ENCODE data around the gene PTCD1.
"Not testable (repeated sequence)": the region's sequence is repeated elsewhere in the genome, so short reads cannot be mapped to it uniquely, and the experiment has no call there.

The PTCD1 gene

DNA sequence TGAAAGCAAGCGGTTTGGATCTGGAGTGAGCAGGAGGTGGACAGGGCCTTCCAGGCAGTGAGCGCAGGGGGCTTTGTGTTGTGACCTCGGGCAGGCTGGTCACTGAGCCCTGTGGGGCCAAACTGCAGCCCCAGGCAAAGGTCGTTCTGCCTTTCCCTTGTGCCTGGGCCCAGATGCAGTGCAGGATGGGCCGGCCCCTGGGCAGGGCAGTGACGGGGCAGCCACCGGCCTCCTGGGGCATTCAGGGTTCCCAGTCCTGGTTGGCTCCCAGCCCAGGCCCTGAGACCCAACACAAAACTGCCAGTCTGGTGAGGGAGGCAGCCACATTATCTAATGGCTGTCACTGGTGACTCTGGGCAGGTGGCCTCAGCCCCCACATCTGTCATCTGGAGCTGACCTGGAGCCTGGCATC is 56.9 kb downstream of the PTCD1 start:
- TF ChIP-seq, protein P1, sequence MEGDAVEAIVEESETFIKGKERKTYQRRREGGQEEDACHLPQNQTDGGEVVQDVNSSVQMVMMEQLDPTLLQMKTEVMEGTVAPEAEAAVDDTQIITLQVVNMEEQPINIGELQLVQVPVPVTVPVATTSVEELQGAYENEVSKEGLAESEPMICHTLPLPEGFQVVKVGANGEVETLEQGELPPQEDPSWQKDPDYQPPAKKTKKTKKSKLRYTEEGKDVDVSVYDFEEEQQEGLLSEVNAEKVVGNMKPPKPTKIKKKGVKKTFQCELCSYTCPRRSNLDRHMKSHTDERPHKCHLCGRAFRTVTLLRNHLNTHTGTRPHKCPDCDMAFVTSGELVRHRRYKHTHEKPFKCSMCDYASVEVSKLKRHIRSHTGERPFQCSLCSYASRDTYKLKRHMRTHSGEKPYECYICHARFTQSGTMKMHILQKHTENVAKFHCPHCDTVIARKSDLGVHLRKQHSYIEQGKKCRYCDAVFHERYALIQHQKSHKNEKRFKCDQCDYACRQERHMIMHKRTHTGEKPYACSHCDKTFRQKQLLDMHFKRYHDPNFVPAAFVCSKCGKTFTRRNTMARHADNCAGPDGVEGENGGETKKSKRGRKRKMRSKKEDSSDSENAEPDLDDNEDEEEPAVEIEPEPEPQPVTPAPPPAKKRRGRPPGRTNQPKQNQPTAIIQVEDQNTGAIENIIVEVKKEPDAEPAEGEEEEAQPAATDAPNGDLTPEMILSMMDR (IDR thresholded peaks at IDR 0.05; ENCODE audit: borderline replicate concordance, extremely low read depth, low read length, poor library complexity, severe bottlenecking): no peak
- TF ChIP-seq EZH2 (IDR thresholded peaks at IDR 0.05; ENCODE audit: borderline replicate concordance, low read depth, low read length, severe bottlenecking): no peak
- peaks cover 69% of the 10 kb centered on the region for H3K79me2 ChIP-seq (ENCODE audit: insufficient read depth, low read length)
- peaks cover 29% of the 10 kb centered on the region for H3K4me1 ChIP-seq (ENCODE audit: insufficient read depth, low read length)
- no peak overlapping the region for H3K4me3 ChIP-seq (ENCODE audit: low read depth in 1 of 2, low read length in 2 of 2)
- H3K9me3 ChIP-seq (ENCODE audit: insufficient read depth, low read length, severe bottlenecking): no peaks in the 10 kb centered on the region
- no peak overlapping the region for H2AFZ ChIP-seq (ENCODE audit: low read depth, low read length)
- H4K20me1 ChIP-seq (ENCODE audit: insufficient read depth, low read length): peaks cover 38% of the 10 kb centered on the region
- peaks cover 46% of the 10 kb centered on the region for H3K36me3 ChIP-seq (ENCODE audit: insufficient read depth, low read length)
- H3K27me3 ChIP-seq (ENCODE audit: insufficient read depth, low read length, poor library complexity): no peaks in the 10 kb centered on the region
- peak overlapping the region; percentile 85 for H3K27ac ChIP-seq (ENCODE audit: low read length)
- DNase-seq: no peak
- peak overlapping the region; percentile 56; the same call in 1 of the 2 replicates for H3K4me2 ChIP-seq (ENCODE audit: insufficient read depth, low read length)
- ATAC-seq (ENCODE audit: insufficient read depth, low read depth): no peak
- H3K9ac ChIP-seq (ENCODE audit: low read depth, low read length): peak overlapping the region; percentile 52; the same call in 1 of the 2 replicates

GRCh38 chr7:99380823-99381663 is 57.6 kb downstream of the PTCD1 start:
- TF ChIP-seq, protein P1 (IDR thresholded peaks at IDR 0.05; ENCODE audit: borderline replicate concordance, extremely low read depth, low read length, poor library complexity, severe bottlenecking): no peak
- no peak for TF ChIP-seq EZH2 (IDR thresholded peaks at IDR 0.05; ENCODE audit: borderline replicate concordance, low read depth, low read length, severe bottlenecking)
- peak overlapping the region; percentile 56 for H3K4me2 ChIP-seq (ENCODE audit: insufficient read depth, low read length)
- H3K27me3 ChIP-seq (ENCODE audit: insufficient read depth, low read length, poor library complexity): no peaks in the 10 kb centered on the region
- ATAC-seq (ENCODE audit: insufficient read depth, low read depth) (peak; percentile 94), DNase-seq (peak; percentile 90)
- H3K4me3 ChIP-seq (ENCODE audit: low read depth in 1 of 2, low read length in 2 of 2): peak overlapping the region in 1 of 2 experiments; percentile 44; a peak in 2 of 4 replicates
- peak overlapping the region; percentile 52 for H3K9ac ChIP-seq (ENCODE audit: low read depth, low read length)
- H3K4me1 ChIP-seq (ENCODE audit: insufficient read depth, low read length): peaks cover 33% of the 10 kb centered on the region
- peak overlapping the region; percentile 31; the same call in 1 of the 2 replicates for H2AFZ ChIP-seq (ENCODE audit: low read depth, low read length)
- peak overlapping the region; percentile 85 for H3K27ac ChIP-seq (ENCODE audit: low read length)
- peaks cover 38% of the 10 kb centered on the region for H4K20me1 ChIP-seq (ENCODE audit: insufficient read depth, low read length)
- peaks cover 74% of the 10 kb centered on the region for H3K79me2 ChIP-seq (ENCODE audit: insufficient read depth, low read length)
- peaks cover 44% of the 10 kb centered on the region for H3K36me3 ChIP-seq (ENCODE audit: insufficient read depth, low read length)
- no peaks in the 10 kb centered on the region for H3K9me3 ChIP-seq (ENCODE audit: insufficient read depth, low read length, severe bottlenecking)

GRCh38 chr7:99380032-99380822 is 58.4 kb downstream of the PTCD1 start:
- H4K20me1 ChIP-seq (ENCODE audit: insufficient read depth, low read length): peaks cover 38% of the 10 kb centered on the region

GRCh38 chr7:99379693-99380031 is 58.9 kb downstream of the PTCD1 start:
- Histone ChIP-seq H4K20me1 (ENCODE audit: insufficient read depth, low read length) (peaks cover 39% of the 10 kb centered on the region), H3K4me1 (ENCODE audit: insufficient read depth, low read length) (peaks cover 41% of the 10 kb centered on the region), H3K4me2 (ENCODE audit: insufficient read depth, low read length) (peak overlapping the region; percentile 56), H3K9ac (ENCODE audit: low read depth, low read length) (peak overlapping the region; percentile 52; the same call in 1 of the 2 replicates), H3K4me3 (ENCODE audit: low read depth in 1 of 2, low read length in 2 of 2) (0 out of 4 replicates have a peak overlapping the region, but pooled peaks of 1 of the 2 experiments have one; percentile 44), H3K27ac (ENCODE audit: low read length) (peak overlapping the region; percentile 85), H3K79me2 (ENCODE audit: insufficient read depth, low read length) (peaks cover 87% of the 10 kb centered on the region), H3K36me3 (ENCODE audit: insufficient read depth, low read length) (peaks cover 40% of the 10 kb centered on the region)
- ATAC-seq (ENCODE audit: insufficient read depth, low read depth); DNase-seq; H3K27me3 ChIP-seq (ENCODE audit: insufficient read depth, low read length, poor library complexity); H2AFZ ChIP-seq (ENCODE audit: low read depth, low read length); H3K9me3 ChIP-seq (ENCODE audit: insufficient read depth, low read length, severe bottlenecking): not testable (repeated sequence)

More at GRCh38 chr7:99380032-99380822, 58.4 kb downstream of the PTCD1 start:
- ATAC-seq (ENCODE audit: insufficient read depth, low read depth) (peak; percentile 25), DNase-seq (peak; percentile 62)
- H3K4me3 ChIP-seq (ENCODE audit: low read depth in 1 of 2, low read length in 2 of 2): peak overlapping the region in 1 of 2 experiments; percentile 44; a peak in 2 of 4 replicates
- no peaks in the 10 kb centered on the region for H3K9me3 ChIP-seq (ENCODE audit: insufficient read depth, low read length, severe bottlenecking)
- 0 out of 2 replicates have a peak overlapping the region, but pooled peaks have one; percentile 18 for H2AFZ ChIP-seq (ENCODE audit: low read depth, low read length)
- peaks cover 41% of the 10 kb centered on the region for H3K4me1 ChIP-seq (ENCODE audit: insufficient read depth, low read length)
- peaks cover 81% of the 10 kb centered on the region for H3K79me2 ChIP-seq (ENCODE audit: insufficient read depth, low read length)
- H3K36me3 ChIP-seq (ENCODE audit: insufficient read depth, low read length): peaks cover 39% of the 10 kb centered on the region
- peak overlapping the region; percentile 85 for H3K27ac ChIP-seq (ENCODE audit: low read length)
- no peaks in the 10 kb centered on the region for H3K27me3 ChIP-seq (ENCODE audit: insufficient read depth, low read length, poor library complexity)
- peak overlapping the region; percentile 56 for H3K4me2 ChIP-seq (ENCODE audit: insufficient read depth, low read length)
- TF ChIP-seq, protein P1 (IDR thresholded peaks at IDR 0.05; ENCODE audit: borderline replicate concordance, extremely low read depth, low read length, poor library complexity, severe bottlenecking): no peak
- no peak for TF ChIP-seq EZH2 (IDR thresholded peaks at IDR 0.05; ENCODE audit: borderline replicate concordance, low read depth, low read length, severe bottlenecking)
- peak overlapping the region; percentile 52 for H3K9ac ChIP-seq (ENCODE audit: low read depth, low read length)

All from DND-41 (cell line).